ENCODE measurements around the gene GRM8.

DNA sequence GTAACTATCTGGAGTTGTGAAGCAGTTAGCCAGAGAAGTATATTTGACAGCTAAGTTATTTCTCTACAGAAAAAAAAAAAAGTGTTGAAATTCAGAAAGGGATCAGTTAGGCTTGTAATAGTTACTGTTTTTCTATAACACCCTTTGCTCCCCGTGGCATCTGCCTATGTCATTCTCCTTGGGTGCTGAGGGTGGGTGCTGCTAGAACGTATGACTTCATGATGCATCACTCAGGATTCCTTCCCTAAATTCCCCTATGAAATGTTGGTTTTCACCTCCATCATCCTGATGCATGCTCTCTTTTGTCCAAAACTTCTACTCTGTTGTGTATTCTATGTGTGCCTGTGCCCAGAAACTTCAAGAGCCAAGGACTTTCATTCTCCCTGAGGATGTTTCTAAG is 536.4 kb downstream of the GRM8 start:
- TF ChIP-seq CTCF (IDR thresholded peaks at IDR 0.05) (no peak), POLR2A (IDR thresholded peaks at IDR 0.05; ENCODE audit: low read length) (no peak), USF2 (IDR thresholded peaks at IDR 0.05) (no peak), EP300 (IDR thresholded peaks at IDR 0.05) (no peak), HOXA7 (CRISPR knock-in tag; IDR thresholded peaks at IDR 0.05) (no peak), BHLHE40 (IDR thresholded peaks at IDR 0.05; ENCODE audit: low read depth, low read length) (no peak)
